ENCODE results near the gene TEX2. TPM values are rescaled to one million over a fixed set of nuclear protein-coding genes. Genes with fewer than 3 reads are reported as not detected.
A peak's percentile ranks its signal among the peaks of the same experiment; 100 is the strongest.
"Not testable (repeated sequence)": the region's sequence is repeated elsewhere in the genome, so short reads cannot be mapped to it uniquely, and the experiment has no call there.

TEX2 gene
- total RNA-seq, 6 donors from 2014 or later, result 42.3 to 96.1 (median 53.4) TPM

DNA sequence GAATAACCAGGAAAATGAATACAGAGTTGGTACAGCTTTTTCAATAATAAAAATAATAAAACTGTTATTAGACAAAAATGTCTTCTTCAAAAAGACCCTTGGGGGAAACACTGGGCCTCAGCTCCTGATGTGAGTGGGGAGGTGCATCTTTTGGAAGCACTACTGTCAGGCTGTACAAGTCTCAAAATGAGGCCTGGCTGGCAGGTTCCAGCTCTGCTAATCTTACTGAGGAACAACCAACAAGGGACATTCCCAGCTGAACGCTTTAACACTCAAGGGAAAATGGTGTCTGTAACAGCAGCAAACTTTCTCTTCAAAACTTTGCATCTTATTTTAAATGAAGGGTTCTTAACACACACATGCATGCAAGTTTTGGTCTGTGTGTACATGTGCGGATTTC is 19.7 kb downstream of the TEX2 start:
- no peak overlapping the region for H3K27ac ChIP-seq
- H3K27me3 ChIP-seq, result no peaks in the 10 kb centered on the region
- no peaks in the 10 kb centered on the region for H3K9me3 ChIP-seq
- DNase-seq, result no peak
- 93 to 98% methylated on average over 2 of the region's 2 CpGs for WGBS, 2 donors
- no peak for ATAC-seq (ENCODE audit: low FRiP score in 2 of 2)
- no peak overlapping the region for H3K4me3 ChIP-seq
- peaks cover 14 to 27% (median 19%) of the 10 kb centered on the region in 4 donors for H3K4me1 ChIP-seq
- H3K36me3 ChIP-seq, result no peaks in the 10 kb centered on the region
- TF ChIP-seq POLR2AphosphoS5 (IDR thresholded peaks at IDR 0.05), result no peak
- no peak for TF ChIP-seq POLR2A (IDR thresholded peaks at IDR 0.05)
- TF ChIP-seq, protein P1, sequence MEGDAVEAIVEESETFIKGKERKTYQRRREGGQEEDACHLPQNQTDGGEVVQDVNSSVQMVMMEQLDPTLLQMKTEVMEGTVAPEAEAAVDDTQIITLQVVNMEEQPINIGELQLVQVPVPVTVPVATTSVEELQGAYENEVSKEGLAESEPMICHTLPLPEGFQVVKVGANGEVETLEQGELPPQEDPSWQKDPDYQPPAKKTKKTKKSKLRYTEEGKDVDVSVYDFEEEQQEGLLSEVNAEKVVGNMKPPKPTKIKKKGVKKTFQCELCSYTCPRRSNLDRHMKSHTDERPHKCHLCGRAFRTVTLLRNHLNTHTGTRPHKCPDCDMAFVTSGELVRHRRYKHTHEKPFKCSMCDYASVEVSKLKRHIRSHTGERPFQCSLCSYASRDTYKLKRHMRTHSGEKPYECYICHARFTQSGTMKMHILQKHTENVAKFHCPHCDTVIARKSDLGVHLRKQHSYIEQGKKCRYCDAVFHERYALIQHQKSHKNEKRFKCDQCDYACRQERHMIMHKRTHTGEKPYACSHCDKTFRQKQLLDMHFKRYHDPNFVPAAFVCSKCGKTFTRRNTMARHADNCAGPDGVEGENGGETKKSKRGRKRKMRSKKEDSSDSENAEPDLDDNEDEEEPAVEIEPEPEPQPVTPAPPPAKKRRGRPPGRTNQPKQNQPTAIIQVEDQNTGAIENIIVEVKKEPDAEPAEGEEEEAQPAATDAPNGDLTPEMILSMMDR (IDR thresholded peaks at IDR 0.05), result no peak
- TF ChIP-seq EP300 (IDR thresholded peaks at IDR 0.05), result no peak

DNA sequence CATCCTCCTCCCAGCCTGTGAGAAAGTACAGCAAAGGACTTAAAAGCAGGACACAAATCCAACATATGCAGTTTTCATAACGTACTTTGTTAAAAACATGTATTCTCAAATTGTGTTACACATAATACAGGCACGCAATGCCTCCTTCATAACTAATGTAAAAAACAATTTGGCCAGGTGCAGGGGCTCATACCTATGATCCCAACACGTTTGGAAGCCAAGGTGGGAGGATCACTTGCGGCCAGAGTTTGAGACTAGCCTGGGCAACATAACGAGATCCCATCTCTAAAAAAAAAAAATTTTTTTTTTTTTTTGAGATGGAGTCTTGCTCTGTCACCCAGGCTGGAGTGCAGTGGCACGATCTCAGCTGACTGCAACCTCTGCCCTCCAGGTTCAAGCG is 20.4 kb downstream of the TEX2 start:
- no peak overlapping the region for H3K27ac ChIP-seq
- H3K27me3 ChIP-seq, result no peaks in the 10 kb centered on the region
- no peak overlapping the region for H3K4me3 ChIP-seq
- no peaks in the 10 kb centered on the region for H3K9me3 ChIP-seq
- peaks cover 14 to 27% (median 19%) of the 10 kb centered on the region in 4 donors for H3K4me1 ChIP-seq
- ATAC-seq (ENCODE audit: low FRiP score in 2 of 2) (no peak), DNase-seq (no peak)
- no peak for TF ChIP-seq POLR2AphosphoS5 (IDR thresholded peaks at IDR 0.05)
- TF ChIP-seq, protein P1 (IDR thresholded peaks at IDR 0.05), result no peak
- TF ChIP-seq EP300 (IDR thresholded peaks at IDR 0.05), result no peak
- TF ChIP-seq POLR2A (IDR thresholded peaks at IDR 0.05), result no peak
- 97 to 98% methylated on average over 7 of the region's 7 CpGs for WGBS, 2 donors
- no peaks in the 10 kb centered on the region for H3K36me3 ChIP-seq

- Histone ChIP-seq H3K27ac (peak overlapping the region; percentile 2 to 65 (median 34)), H3K36me3 (no peaks in the 10 kb centered on the region), H3K9me3 (no peaks in the 10 kb centered on the region), H3K27me3 (no peaks in the 10 kb centered on the region), H3K4me3 (no peak overlapping the region), H3K4me1 (peaks cover 14 to 27% (median 19%) of the 10 kb centered on the region in 4 donors)
- WGBS, 2 donors, result 43 to 45% methylated on average over 8 of the region's 8 CpGs
- ATAC-seq (ENCODE audit: low FRiP score in 2 of 2) (peak; percentile 84 to 90), DNase-seq (peak in 1 of 2 donors; percentile 40)
- TF ChIP-seq, protein P1 (IDR thresholded peaks at IDR 0.05), result no peak
- peak in 1 of 4 donors; percentile 8 for TF ChIP-seq EP300 (IDR thresholded peaks at IDR 0.05)
- TF ChIP-seq POLR2AphosphoS5 (IDR thresholded peaks at IDR 0.05), result peak; percentile 53 to 60
- TF ChIP-seq POLR2A (IDR thresholded peaks at IDR 0.05), result no peak
Measured at GRCh38 chr17:64240741-64241347, 22.2 kb downstream of the TEX2 start.

- Histone ChIP-seq H3K9me3 (no peaks in the 10 kb centered on the region), H3K4me1 (peaks cover 14 to 27% (median 19%) of the 10 kb centered on the region in 4 donors), H3K4me3 (no peak overlapping the region), H3K27ac (peak overlapping the region; percentile 2 to 65 (median 34)), H3K36me3 (no peaks in the 10 kb centered on the region), H3K27me3 (no peaks in the 10 kb centered on the region)
- peak; percentile 25 to 52 for DNase-seq
- peak; percentile 45 to 71 for ATAC-seq (ENCODE audit: low FRiP score in 2 of 2)
- 35 to 46% methylated on average over 5 of the region's 5 CpGs for WGBS, 2 donors
- TF ChIP-seq POLR2A (IDR thresholded peaks at IDR 0.05), result no peak
- TF ChIP-seq, protein P1 (IDR thresholded peaks at IDR 0.05), result no peak
- TF ChIP-seq EP300 (IDR thresholded peaks at IDR 0.05), result no peak
- no peak for TF ChIP-seq POLR2AphosphoS5 (IDR thresholded peaks at IDR 0.05)
Measured at GRCh38 chr17:64240261-64240740, 22.8 kb downstream of the TEX2 start.

- 72 to 81% methylated on average over 4 of the region's 4 CpGs for WGBS, 2 donors
- DNase-seq; H3K27me3 ChIP-seq; H3K27ac ChIP-seq; H3K36me3 ChIP-seq; H3K4me3 ChIP-seq; ATAC-seq (ENCODE audit: low FRiP score in 2 of 2); H3K9me3 ChIP-seq: not testable (repeated sequence)
- H3K4me1 ChIP-seq, result peaks cover 14 to 27% (median 19%) of the 10 kb centered on the region in 4 donors
Measured at GRCh38 chr17:64238449-64238848, 24.6 kb downstream of the TEX2 start.
